ENCODE measurements around the gene ASMTL.
"Not testable (repeated sequence)": the region's sequence is repeated elsewhere in the genome, so short reads cannot be mapped to it uniquely, and the experiment has no call there.

The ASMTL gene

GRCh38 chrX:1442016-1442665 lies 10.6 kb downstream of the ASMTL start:
- Histone ChIP-seq H3K9me3 (ENCODE audit: low read length) (no peaks in the 10 kb centered on the region), H3K36me3 (ENCODE audit: insufficient read depth, low read length) (no peaks in the 10 kb centered on the region), H3K4me3 (ENCODE audit: low read depth in 1 of 2, low read length in 2 of 2) (no peak overlapping the region)

GRCh38 chrX:1440506-1440905 lies 12.2 kb downstream of the ASMTL start:
- H3K27ac ChIP-seq (ENCODE audit: low read depth, low read length), result no peak overlapping the region
- H3K27me3 ChIP-seq (ENCODE audit: control insufficient read depth in 1 of 2, insufficient read depth in 2 of 2, low read length in 2 of 2), result no peaks in the 10 kb centered on the region
- no peaks in the 10 kb centered on the region for H3K9me3 ChIP-seq (ENCODE audit: low read length)
- no peak overlapping the region for H3K9ac ChIP-seq (ENCODE audit: low read length)
- no peak overlapping the region for H3K4me3 ChIP-seq (ENCODE audit: low read depth in 1 of 2, low read length in 2 of 2)
- H3K4me1 ChIP-seq (ENCODE audit: insufficient read depth, low read length), result no peaks in the 10 kb centered on the region
- peaks cover 7% of the 10 kb centered on the region for H3K36me3 ChIP-seq (ENCODE audit: insufficient read depth, low read length)

More at GRCh38 chrX:1442016-1442665, 10.6 kb downstream of the ASMTL start:
- Histone ChIP-seq H3K4me1 (ENCODE audit: insufficient read depth, low read length) (no peaks in the 10 kb centered on the region), H3K27me3 (ENCODE audit: control insufficient read depth in 1 of 2, insufficient read depth in 2 of 2, low read length in 2 of 2) (no peaks in the 10 kb centered on the region), H3K27ac (ENCODE audit: low read depth, low read length) (no peak overlapping the region), H3K9ac (ENCODE audit: low read length) (no peak overlapping the region)

GRCh38 chrX:1435241-1435895 lies 17.3 kb downstream of the ASMTL start:
- Histone ChIP-seq H3K27ac (ENCODE audit: low read depth, low read length) (no peak overlapping the region), H3K4me1 (ENCODE audit: insufficient read depth, low read length) (no peaks in the 10 kb centered on the region), H3K4me3 (ENCODE audit: low read depth in 1 of 2, low read length in 2 of 2) (no peak overlapping the region), H3K9ac (ENCODE audit: low read length) (no peak overlapping the region), H3K36me3 (ENCODE audit: insufficient read depth, low read length) (peaks cover 7% of the 10 kb centered on the region), H3K27me3 (ENCODE audit: control insufficient read depth in 1 of 2, insufficient read depth in 2 of 2, low read length in 2 of 2) (no peaks in the 10 kb centered on the region), H3K9me3 (ENCODE audit: low read length) (no peaks in the 10 kb centered on the region)

GRCh38 chrX:1434871-1435240 lies 17.9 kb downstream of the ASMTL start:
- Histone ChIP-seq H3K9ac (ENCODE audit: low read length) (no peak overlapping the region), H3K4me3 (ENCODE audit: low read depth in 1 of 2, low read length in 2 of 2) (no peak overlapping the region), H3K36me3 (ENCODE audit: insufficient read depth, low read length) (peaks cover 7% of the 10 kb centered on the region), H3K27me3 (ENCODE audit: control insufficient read depth in 1 of 2, insufficient read depth in 2 of 2, low read length in 2 of 2) (no peaks in the 10 kb centered on the region), H3K9me3 (ENCODE audit: low read length) (no peaks in the 10 kb centered on the region), H3K4me1 (ENCODE audit: insufficient read depth, low read length) (no peaks in the 10 kb centered on the region), H3K27ac (ENCODE audit: low read depth, low read length) (no peak overlapping the region)

- no peaks in the 10 kb centered on the region for H3K4me1 ChIP-seq (ENCODE audit: insufficient read depth, low read length)
- no peak overlapping the region for H3K9ac ChIP-seq (ENCODE audit: low read length)
- no peaks in the 10 kb centered on the region for H3K9me3 ChIP-seq (ENCODE audit: low read length)
- no peak overlapping the region for H3K4me3 ChIP-seq (ENCODE audit: low read depth in 1 of 2, low read length in 2 of 2)
- no peaks in the 10 kb centered on the region for H3K27me3 ChIP-seq (ENCODE audit: control insufficient read depth in 1 of 2, insufficient read depth in 2 of 2, low read length in 2 of 2)
- peaks cover 7% of the 10 kb centered on the region for H3K36me3 ChIP-seq (ENCODE audit: insufficient read depth, low read length)
- no peak overlapping the region for H3K27ac ChIP-seq (ENCODE audit: low read depth, low read length)
These were observed 18.9 kb downstream of the ASMTL start for GRCh38 chrX:1433646-1434357.

- H3K27ac ChIP-seq (ENCODE audit: low read depth, low read length), result no peak overlapping the region
- no peaks in the 10 kb centered on the region for H3K4me1 ChIP-seq (ENCODE audit: insufficient read depth, low read length)
- no peaks in the 10 kb centered on the region for H3K9me3 ChIP-seq (ENCODE audit: low read length)
- H3K4me3 ChIP-seq (ENCODE audit: low read depth in 1 of 2, low read length in 2 of 2), result no peak overlapping the region
- peaks cover 14% of the 10 kb centered on the region for H3K36me3 ChIP-seq (ENCODE audit: insufficient read depth, low read length)
- H3K9ac ChIP-seq (ENCODE audit: low read length), result no peak overlapping the region
- H3K27me3 ChIP-seq (ENCODE audit: control insufficient read depth in 1 of 2, insufficient read depth in 2 of 2, low read length in 2 of 2), result no peaks in the 10 kb centered on the region
These were observed 22.3 kb downstream of the ASMTL start for GRCh38 chrX:1430451-1430850.

GRCh38 chrX:1427756-1428155 lies 25.0 kb downstream of the ASMTL start:
- H3K4me3 ChIP-seq (ENCODE audit: low read depth in 1 of 2, low read length in 2 of 2), result no peak overlapping the region
- no peaks in the 10 kb centered on the region for H3K9me3 ChIP-seq (ENCODE audit: low read length)
- H3K27ac ChIP-seq (ENCODE audit: low read depth, low read length), result no peak overlapping the region
- H3K36me3 ChIP-seq (ENCODE audit: insufficient read depth, low read length), result peaks cover 18% of the 10 kb centered on the region
- H3K9ac ChIP-seq (ENCODE audit: low read length), result no peak overlapping the region
- H3K27me3 ChIP-seq (ENCODE audit: control insufficient read depth in 1 of 2, insufficient read depth in 2 of 2, low read length in 2 of 2), result no peaks in the 10 kb centered on the region
- H3K4me1 ChIP-seq (ENCODE audit: insufficient read depth, low read length), result no peaks in the 10 kb centered on the region

- H3K36me3 ChIP-seq (ENCODE audit: insufficient read depth, low read length), result peaks cover 32% of the 10 kb centered on the region
- not testable (repeated sequence) for H3K27me3 ChIP-seq (ENCODE audit: control insufficient read depth in 1 of 2, insufficient read depth in 2 of 2, low read length in 2 of 2); H3K9me3 ChIP-seq (ENCODE audit: low read length); H3K4me3 ChIP-seq (ENCODE audit: low read depth in 1 of 2, low read length in 2 of 2); H3K9ac ChIP-seq (ENCODE audit: low read length); H3K27ac ChIP-seq (ENCODE audit: low read depth, low read length); H3K4me1 ChIP-seq (ENCODE audit: insufficient read depth, low read length)
These were observed 26.4 kb downstream of the ASMTL start for GRCh38 chrX:1426321-1426720.

GRCh38 chrX:1425381-1425780 lies 27.3 kb downstream of the ASMTL start:
- Histone ChIP-seq H3K9ac (ENCODE audit: low read length) (no peak overlapping the region), H3K36me3 (ENCODE audit: insufficient read depth, low read length) (peaks cover 42% of the 10 kb centered on the region), H3K27me3 (ENCODE audit: control insufficient read depth in 1 of 2, insufficient read depth in 2 of 2, low read length in 2 of 2) (no peaks in the 10 kb centered on the region), H3K4me1 (ENCODE audit: insufficient read depth, low read length) (no peaks in the 10 kb centered on the region), H3K9me3 (ENCODE audit: low read length) (peaks cover 6% of the 10 kb centered on the region), H3K27ac (ENCODE audit: low read depth, low read length) (no peak overlapping the region), H3K4me3 (ENCODE audit: low read depth in 1 of 2, low read length in 2 of 2) (no peak overlapping the region)

GRCh38 chrX:1424147-1424851 lies 28.4 kb downstream of the ASMTL start:
- no peak overlapping the region for H3K27ac ChIP-seq (ENCODE audit: low read depth, low read length)
- no peaks in the 10 kb centered on the region for H3K27me3 ChIP-seq (ENCODE audit: control insufficient read depth in 1 of 2, insufficient read depth in 2 of 2, low read length in 2 of 2)
- H3K9ac ChIP-seq (ENCODE audit: low read length), result no peak overlapping the region
- H3K4me1 ChIP-seq (ENCODE audit: insufficient read depth, low read length), result no peaks in the 10 kb centered on the region
- peaks cover 6% of the 10 kb centered on the region for H3K9me3 ChIP-seq (ENCODE audit: low read length)
- H3K36me3 ChIP-seq (ENCODE audit: insufficient read depth, low read length), result peaks cover 44% of the 10 kb centered on the region
- H3K4me3 ChIP-seq (ENCODE audit: low read depth in 1 of 2, low read length in 2 of 2), result no peak overlapping the region

GRCh38 chrX:1423215-1423614 lies 29.5 kb downstream of the ASMTL start:
- peaks cover 49% of the 10 kb centered on the region for H3K36me3 ChIP-seq (ENCODE audit: insufficient read depth, low read length)
- H3K9me3 ChIP-seq (ENCODE audit: low read length), result peaks cover 9% of the 10 kb centered on the region
- H3K4me1 ChIP-seq (ENCODE audit: insufficient read depth, low read length), result no peaks in the 10 kb centered on the region
- H3K9ac ChIP-seq (ENCODE audit: low read length), result no peak overlapping the region
- no peaks in the 10 kb centered on the region for H3K27me3 ChIP-seq (ENCODE audit: control insufficient read depth in 1 of 2, insufficient read depth in 2 of 2, low read length in 2 of 2)
- H3K4me3 ChIP-seq (ENCODE audit: low read depth in 1 of 2, low read length in 2 of 2), result no peak overlapping the region
- H3K27ac ChIP-seq (ENCODE audit: low read depth, low read length), result no peak overlapping the region
